Kidney tubule cell (primary cell): ENCODE data around the gene PDPN.
"Not testable (repeated sequence)": the region's sequence is repeated elsewhere in the genome, so short reads cannot be mapped to it uniquely, and the experiment has no call there.

Experiments
- DNase-seq: peaks from one replicate; pipeline ENCODE4 v3.0.0-alpha.2; 2018; ENCODE audit warnings: low spot score

PDPN gene, protein sequence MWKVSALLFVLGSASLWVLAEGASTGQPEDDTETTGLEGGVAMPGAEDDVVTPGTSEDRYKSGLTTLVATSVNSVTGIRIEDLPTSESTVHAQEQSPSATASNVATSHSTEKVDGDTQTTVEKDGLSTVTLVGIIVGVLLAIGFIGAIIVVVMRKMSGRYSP

DNA sequence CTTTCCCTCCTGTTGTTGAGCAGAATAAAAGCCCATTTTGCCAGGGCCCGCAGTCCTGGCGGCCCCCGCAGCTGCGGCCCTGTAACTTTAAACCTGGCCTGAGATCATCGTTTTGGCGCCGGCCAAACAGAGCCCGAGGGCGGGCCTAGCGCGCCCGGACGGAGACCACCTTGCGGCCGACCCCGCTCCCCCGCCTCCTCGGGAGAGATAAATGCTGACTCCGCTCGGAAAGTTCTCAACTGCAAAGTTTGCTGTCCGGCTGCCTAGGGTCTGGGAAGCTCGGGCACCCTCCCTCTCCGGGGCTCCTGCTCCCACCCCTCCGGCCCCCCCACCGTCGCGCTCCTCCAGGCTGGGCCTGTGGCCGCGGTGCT, at the start of gene PDPN:
PDPN (plus strand) TSS at position 238 of the 371 bp plus-strand sequence. CDS start 202 bp downstream, outside the sequence.
- DNase-seq = no peak

DNA sequence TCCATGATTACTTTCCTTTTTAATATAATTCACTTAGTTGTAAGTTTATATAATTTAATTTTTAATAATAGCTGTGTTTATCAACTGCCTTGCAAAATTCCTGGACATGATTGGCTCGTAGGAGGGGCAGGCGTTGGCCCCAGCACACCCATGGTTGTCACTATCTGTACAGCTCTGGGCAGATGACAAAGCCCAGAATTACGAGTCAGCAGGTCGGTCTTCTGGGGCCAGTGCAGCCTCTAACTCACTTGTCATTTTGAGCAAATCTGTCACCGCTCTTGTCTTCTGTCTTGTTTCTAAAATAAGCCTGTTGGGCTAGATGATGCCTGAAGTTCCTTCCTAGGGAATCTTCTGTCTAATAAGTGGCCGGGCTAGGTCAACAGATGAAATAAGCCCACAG, 48.4 kb upstream of the PDPN start:
- no peak for DNase-seq

DNA sequence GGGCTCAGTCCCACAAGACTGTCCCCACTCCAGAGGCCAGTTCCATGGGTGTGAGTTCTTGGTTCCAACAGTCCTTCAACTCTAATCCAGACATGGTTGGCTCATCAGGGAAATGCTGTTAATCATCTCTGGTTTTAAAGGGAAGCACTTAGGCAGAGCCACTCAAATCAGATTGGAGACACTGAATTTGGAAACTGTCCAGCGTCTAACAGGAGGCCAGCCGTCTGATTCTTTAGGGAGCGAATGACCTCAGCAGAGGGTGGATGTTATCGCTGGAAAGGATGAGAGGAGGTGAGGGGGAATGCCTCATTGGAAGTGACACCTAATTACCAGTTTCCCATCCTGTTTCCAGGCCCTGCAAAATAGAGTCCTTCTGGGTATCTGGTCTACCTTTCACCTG, 47.1 kb upstream of the PDPN start:
- DNase-seq = peak; percentile 20

DNA sequence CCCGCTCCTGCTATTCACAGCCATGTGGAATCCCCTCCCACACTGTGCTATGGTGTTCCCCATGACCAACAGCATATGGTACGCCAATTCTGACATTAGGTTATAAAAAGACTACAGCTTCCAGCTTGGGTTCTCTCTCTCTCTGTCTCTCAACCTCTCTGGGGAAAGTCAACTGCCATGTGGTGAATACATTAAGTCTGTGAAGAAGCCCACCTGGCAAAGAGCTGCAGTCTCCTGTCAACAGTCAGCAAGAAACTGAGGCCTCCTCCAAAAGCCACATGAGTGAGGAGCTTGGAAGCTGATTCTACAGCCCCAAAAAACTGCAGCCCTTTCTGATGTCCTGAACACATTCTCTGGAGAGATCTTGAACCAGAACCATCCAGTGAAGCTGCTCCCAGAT, 44.8 kb upstream of the PDPN start:
- DNase-seq = no peak

DNA sequence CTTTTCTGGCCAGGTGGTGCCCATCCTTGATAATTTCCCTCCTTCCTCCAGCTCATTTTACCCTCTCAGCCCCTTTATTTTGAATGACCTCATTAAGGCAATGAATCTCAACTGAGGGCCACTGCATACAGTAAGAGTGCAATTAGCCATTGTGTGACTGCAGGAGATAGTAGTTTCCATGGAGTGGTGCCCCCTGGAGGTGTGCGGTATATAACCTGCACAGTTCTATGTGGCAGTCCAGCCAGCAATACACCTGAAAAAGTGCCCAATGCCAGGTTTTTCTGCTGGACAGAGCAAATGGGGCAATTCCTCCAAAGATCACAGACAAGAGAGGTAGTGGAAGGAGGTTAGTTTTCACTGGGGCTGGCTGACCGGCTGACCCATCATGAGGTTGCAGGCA, 43.9 kb upstream of the PDPN start:
- DNase-seq = no peak

DNA sequence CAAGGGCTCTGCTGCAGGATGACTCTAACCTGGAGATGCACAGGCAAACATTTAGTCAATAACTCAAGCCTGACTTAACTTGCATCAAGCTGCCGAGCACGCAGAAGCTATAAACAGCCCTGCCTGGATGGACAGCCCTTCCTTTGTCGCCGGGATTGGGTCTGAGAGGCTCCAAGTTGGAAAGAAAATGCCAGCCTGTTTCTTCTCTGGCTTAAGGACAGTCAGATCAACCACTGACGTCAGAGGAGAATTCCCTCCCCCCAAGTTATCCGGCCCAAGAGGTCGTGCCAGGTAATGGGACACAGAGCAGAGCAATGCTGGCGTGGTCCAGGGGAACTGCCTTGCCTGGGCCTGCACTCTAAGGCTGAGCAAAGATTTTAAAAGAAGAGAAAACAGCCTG, 42.8 kb upstream of the PDPN start:
- no peak for DNase-seq

DNA sequence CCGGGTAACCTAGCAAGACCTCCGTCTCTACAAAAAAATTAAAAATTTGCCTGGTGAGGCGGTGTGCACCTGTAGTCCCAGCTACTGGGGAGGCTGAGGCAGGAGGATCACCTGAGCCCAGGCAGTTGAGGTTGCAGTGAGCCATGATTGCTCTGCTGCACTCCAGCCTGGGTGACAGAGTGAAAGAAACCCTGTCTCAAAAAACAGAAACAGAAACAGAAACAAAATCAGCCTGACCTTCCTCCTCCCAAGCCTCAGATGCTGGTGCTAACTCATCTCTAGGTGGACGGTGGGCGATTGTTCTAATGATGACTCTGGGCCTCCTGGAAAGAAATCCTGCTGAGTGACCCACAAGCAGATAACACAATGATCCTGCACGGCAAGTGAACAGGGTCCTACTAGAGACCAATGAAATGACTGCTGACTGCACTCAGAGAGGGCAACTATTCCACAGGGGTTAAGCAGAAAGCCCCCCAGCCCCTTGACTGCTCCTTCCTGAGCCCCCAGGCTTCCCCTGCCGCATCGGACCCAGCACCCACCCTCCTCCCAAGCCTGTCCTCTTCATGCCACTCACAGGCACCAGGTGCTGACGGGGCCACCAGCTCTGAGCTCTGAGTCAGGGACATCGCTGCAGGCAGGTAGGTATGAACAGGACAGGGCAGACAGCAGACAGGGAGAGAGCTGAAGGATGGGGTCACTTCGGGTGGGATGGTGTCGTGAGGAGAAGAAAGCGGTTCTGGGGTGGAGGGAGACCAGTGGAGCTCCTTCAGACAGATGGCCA, 42.0 kb upstream of the PDPN start:
- DNase-seq = no peak

DNA sequence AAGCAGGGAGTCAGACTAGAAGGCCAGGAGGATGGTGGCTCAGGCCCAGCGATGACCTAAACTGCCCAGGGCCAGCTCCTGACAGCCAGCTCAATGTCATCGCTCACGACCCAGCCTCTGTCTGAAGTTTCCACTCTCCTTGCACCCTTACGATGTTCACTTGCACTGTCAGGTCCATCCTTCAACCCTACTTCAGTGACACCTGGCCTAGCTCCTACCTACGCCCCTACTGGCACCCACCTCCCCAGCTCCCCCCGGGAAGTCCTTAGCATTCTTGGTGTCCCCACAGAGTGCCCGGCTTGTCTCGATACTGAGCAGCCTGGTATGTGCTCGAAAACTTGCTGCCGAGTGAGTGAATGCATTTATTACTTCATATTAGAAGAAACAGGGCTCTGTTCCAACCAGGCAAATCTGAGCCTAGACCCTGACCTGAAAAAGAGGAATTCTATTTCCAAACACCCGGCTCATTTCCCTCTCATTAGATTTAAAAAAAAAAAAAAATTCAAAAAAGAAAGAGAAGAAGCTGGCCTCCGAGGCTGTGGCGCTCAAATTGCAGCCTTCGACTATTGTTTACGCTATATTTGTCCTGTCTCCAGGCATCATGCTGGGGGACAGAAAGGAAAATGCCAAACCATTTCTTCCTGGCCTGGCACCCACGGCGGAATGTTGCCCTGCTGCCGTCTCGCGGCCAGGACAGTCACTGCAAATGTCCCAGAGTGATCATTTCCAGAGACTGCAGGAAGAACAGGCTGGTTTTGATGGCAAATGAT, 40.0 kb upstream of the PDPN start:
- DNase-seq = peak; percentile 25

DNA sequence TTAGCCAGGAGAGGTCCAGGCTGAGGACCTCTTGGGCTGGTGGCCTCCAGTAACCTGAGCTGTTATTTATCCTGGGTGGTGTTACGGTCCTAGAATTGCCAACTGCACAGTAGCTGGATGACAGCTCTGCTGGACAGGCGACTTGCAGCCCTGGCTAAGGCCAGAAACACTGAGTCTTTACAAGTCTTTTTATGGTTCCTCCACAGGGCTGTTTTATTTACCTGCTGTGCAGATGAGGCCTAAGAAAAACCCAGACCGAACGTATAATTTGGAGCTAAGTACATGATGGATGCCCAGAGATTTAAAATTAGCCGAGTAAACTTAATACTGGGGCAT, 39.4 kb upstream of the PDPN start:
- no peak for DNase-seq

DNA sequence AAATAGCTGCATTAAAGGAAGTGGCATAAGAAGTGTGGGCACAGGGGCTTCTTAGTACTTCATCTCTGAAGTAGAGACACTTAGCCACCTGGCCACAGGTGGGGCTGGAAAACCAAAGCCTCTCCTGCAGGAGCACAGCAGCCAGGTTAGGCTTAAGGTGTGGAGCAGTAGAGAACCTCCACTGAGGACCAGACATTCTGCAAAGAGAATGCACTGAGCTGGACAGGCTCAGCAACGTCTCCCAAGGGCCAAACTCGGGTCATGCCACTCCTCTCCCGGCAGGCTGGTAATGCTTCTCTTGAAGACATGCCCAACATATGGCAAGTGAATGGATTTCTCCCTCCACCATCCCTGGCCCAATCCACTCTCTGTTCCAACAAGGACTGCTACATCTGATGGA, 36.8 kb upstream of the PDPN start:
- DNase-seq = no peak

DNA sequence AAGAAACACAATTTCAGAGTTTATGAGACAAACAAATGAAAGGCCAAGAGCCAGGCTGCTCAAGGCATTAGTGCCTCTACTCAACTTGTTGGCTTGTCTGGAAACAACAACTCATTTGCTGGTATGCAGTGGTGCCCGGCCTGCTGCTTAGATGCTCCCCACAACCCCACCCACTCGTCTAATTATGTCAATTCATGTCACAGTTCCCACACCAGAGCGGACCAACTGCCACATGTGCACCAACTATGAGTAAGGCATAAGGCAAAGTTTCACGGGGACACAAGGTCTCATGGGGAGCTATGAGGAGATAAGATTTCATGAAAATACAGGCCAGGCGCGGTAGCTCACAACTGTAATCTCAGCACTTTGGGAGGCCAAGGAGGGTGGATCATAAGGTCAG, 35.4 kb upstream of the PDPN start:
- DNase-seq = no peak

DNA sequence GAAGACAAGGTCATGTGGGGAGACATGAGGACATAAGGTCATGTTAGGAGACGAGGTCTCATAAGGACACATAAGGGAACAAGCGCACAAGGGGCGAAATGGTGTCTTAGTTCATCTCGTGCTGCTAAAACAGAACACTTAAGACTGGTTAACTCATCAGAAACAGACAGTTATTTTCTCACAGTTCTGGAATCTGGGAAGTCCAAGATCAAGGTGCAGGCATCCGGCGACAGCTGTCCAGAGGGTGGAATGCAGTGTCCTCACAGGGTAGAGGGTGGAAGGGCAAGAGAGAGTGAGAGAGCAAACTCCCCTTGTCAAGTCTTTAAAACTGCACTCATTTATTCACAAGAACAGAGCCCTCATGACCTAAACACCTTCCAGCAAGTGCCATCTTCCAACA, 34.6 kb upstream of the PDPN start:
- DNase-seq = no peak

DNA sequence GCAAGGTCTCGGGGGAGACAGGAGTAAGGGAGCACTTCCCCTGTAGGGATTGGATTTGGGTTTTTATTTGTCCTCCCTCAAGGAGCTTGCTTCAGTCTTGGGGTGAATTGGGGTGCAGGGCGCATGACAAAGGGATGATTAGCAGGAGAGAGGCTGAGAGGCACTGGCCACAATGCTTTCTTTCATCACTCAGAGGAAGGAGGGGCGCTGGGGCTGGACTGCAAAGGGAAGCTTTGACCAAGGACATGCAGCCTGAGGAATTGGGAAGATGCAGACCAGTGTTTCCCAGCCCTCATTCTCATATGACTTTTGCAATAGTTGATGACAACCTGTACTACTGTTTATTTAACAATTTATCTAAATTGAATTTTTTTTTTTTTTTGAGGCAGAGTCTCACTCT, 34.1 kb upstream of the PDPN start:
- DNase-seq = no peak

DNA sequence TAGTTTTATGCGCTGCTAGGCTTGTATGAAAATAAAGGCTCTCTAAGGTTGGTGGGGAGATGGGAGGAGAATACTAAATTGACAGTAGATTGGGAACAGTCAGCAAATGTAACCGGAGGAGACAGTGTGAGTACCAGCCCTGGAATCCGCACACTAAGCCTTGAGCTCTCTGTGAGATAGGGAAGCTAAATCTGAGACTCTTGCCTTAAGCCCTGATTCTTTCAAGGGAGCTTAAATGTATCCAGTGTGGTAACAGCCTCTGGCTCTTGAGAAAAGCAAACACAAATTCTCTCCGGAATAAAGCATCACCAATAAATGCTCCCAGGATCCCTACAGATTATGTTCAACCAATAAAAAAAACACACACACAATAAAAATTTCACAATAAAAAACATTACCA, 33.0 kb upstream of the PDPN start:
- no peak for DNase-seq

DNA sequence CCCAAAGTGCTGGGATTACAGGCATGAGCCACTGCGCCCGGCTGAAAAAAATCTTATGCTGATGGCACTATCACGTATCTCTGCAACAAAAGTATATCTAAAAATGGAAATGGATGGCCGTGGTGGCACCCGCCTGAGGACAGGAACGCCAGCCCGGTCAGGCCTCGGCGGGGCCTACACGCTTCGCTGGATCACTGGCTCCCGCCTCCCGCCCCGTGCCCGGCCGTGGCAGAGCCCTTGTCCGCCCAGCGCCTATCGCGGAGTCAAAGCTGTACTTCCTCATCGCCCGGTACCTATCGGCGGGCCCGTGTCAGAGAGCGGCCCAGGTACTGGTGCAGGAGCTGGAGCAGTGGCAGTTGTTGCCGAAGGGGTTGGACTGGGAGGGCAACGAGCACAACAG, 28.8 kb upstream of the PDPN start:
- no peak for DNase-seq

DNA sequence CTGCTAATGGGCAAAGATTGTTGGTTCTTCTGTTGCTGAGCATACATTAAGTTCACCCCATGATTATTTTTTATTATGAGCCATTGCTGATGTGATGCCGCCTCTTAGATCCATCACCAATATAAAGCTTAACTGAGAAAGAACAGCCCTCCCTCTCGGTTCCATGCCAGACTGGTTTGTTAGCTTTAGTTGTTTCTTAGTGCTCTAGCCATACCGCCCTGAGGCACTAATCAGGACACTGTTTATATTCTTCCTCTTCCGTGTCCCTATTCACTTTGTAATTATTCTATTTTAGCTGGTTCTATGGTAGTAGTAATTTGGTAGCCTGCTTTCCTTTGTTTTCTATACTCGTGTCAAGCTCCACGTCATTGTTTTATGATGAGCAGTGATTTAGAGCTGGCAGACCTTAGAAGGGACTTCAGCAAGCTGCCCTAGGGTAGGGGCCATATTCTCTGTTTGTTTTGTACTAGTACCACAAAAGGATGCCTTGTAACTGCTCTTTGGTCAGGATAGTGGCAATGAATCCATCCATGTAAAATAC, 27.3 kb upstream of the PDPN start:
- no peak for DNase-seq

DNA sequence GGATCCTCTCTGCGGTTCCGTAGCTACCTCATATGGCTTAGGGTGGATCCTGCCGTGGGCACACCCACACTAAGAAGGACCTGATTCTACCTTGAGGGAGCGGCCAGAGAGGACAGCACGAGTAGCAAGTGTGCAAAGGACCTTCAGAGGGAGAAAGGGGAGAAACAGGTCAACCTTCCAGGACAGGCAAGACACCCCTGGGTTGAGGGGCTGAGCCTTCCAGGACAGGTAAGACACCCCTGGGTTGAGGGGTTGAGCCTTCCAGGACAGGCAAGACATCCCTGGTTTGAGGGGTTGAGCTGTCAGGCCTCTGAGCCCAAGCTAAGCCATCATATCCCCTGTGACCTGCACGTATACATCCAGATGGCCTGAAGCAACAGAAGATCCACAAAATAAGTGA, 23.1 kb upstream of the PDPN start:
- DNase-seq = no peak

DNA sequence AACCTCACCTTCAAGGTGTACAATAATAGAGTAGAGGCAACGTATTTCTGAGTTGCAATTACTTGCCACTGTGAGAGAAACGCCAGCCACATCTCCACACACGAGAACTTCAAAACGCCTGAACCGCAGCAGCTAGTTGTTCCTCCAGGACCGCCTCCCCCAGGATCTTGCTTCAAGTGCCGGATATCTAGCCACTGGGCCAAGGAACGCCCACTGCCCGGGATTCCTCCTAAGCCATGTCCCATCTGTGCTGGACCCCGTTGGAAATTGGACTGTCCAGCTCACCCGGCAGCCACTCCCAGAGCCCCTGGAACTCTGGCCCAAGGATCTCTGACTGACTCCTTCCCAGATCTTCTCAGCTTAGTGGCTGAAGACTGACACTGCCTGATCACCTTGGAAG, 20.7 kb upstream of the PDPN start:
- DNase-seq = not testable (repeated sequence)

DNA sequence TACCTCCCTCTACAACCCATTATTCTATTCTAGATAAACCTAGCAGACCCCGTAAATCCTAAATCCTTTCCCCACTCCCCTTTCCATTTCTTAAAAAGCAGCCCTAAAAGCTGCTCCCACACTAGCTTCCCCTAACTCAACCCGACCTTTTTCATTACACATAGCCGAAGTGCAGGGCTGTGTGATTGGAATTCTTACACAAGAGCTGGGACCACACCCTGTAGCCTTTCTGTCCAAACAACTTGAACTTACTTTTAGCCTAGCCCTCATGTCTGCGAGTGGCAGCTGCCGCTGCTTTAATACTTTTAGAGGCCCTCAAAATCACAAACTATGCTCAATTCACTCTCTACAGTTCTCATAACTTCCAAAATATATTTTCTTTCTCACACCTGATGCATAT, 19.6 kb upstream of the PDPN start:
- DNase-seq = no peak

DNA sequence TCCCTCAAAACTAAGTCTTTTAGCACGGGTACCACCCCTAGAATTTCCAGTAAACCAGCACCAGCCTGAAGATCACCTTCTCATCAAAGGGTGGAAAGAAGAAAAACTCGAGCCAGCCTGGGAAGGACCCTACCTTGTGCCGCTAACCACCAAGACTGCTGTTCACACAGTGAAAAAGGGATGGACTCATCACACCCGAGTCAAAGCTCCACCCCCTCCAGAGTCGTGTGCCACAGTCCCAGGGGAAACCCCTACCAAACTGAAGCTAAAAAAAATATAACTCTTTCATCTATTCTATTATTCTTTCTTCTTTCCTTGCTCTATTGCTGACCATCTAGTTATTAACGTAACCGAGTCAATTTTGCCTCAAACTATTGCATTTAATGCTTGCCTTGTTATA, 13.2 kb upstream of the PDPN start:
- DNase-seq = not testable (repeated sequence)

DNA sequence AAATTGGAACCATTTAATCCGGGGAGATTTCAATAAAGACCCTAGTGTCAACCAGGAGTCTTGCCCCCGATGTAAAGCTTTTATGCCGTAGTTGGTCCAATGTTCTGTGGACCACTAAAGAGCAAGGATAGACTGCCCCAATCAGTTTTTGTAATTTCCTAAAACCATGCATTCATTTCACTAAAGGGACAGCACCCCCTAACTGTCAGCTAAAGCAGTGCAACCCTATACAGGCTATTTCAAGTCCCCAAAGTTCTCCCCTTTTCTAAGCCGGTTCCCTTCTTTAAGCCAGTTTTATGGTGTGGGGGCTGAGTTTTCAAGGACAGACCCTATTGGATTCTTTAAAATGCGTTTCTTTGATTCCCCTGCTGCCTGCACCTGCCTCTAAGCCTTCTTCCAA, 12.7 kb upstream of the PDPN start:
- no peak for DNase-seq

DNA sequence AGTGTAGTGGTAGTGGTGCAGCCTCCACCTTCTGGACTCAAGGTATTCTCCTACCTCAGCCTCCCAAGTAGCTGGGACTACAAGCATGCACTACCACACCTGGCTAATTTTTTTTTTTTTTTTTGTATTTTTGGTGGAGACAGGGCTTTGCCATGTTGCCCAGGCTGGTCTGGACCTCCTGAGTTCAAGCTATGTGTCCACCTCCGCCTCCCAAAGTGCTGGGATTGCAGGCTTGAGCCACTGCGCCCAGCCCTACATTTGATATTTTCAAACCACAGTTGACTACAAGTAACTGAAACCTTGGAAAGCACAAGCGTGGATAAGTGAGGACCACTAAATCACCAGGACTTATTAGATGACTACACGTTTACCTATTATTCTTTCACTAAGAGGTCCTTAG, 10.0 kb upstream of the PDPN start:
- DNase-seq = no peak

DNA sequence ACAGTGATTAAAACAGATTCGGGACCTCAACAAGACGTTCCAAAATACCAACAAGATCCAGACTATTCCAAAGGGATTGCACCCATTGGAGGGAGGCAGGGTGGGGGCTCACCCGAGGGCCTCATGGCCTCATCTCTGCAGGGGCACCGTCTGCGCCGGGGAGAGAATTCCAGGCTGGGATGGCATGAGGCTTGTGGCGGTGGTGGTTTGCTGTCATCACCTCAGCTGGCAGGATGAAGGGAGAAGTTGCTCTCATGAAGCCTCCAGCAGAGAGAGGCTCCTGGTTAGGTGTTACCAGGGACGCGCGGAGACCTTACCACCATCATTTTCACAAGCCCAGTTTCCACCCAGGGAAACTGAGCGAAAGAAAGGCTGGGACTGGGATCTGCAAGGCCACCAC, 6.7 kb upstream of the PDPN start:
- DNase-seq = no peak
